ENCODE results near the gene C1QTNF8. TPM values are rescaled to one million over a fixed set of nuclear protein-coding genes. Genes with fewer than 3 reads are reported as not detected.

C1QTNF8 gene
- not detected in 2 replicates for total RNA-seq

- no peak within 1 kb of the TSS for H3K4me3 Mint-ChIP-seq
- intact Hi-C loops (cut with micrococcal nuclease) = no loop called here
Measured at GRCh38 chr16:1096169-1097082, at the start of gene C1QTNF8. C1QTNF8 (minus strand) TSS chr16:1096244; CDS start chr16:1094922, 1,322 bp downstream.

GRCh38 chr16:1145383-1146100, 49.5 kb upstream of the C1QTNF8 start:
- CTCF ChIA-PET = no interaction called here
- Mint-ChIP-seq H3K9me3 (peaks cover 4% of the 10 kb centered on the region), H3K36me3 (ENCODE audit: low read depth) (no peaks in the 10 kb centered on the region), H3K4me1 (no peaks in the 10 kb centered on the region), H3K4me3 (no peak overlapping the region), H3K27me3 (peaks cover 6% of the 10 kb centered on the region), H3K27ac (no peak overlapping the region)
- no peak for TF ChIP-seq CTCF (IDR thresholded peaks at IDR 0.05)
- DNase-seq (no peak), ATAC-seq (ENCODE audit: low read depth) (no peak)
- POLR2A ChIA-PET = no interaction called here
- intact Hi-C loops (cut with micrococcal nuclease) = no loop called here

More at GRCh38 chr16:1096169-1097082, at the start of gene C1QTNF8:
- ChIA-PET POLR2A (no interaction called here), CTCF (no interaction called here)
- no peak for DNase-seq
- TF ChIP-seq CTCF (IDR thresholded peaks at IDR 0.05) = no peak
- H3K27ac Mint-ChIP-seq = no peak within 1 kb of the TSS
- no peaks in the 10 kb centered on the region for H3K36me3 Mint-ChIP-seq (ENCODE audit: low read depth)
- H3K9me3 Mint-ChIP-seq = no peaks in the 10 kb centered on the region
- H3K27me3 Mint-ChIP-seq = no peaks in the 10 kb centered on the region
- no peaks in the 10 kb centered on the region for H3K4me1 Mint-ChIP-seq
- no peak for ATAC-seq (ENCODE audit: low read depth)

GRCh38 chr16:1144476-1145382, 48.7 kb upstream of the C1QTNF8 start:
- intact Hi-C loops (cut with micrococcal nuclease) = no loop called here
- Mint-ChIP-seq H3K27me3 (peaks cover 7% of the 10 kb centered on the region), H3K4me3 (no peak overlapping the region), H3K36me3 (ENCODE audit: low read depth) (no peaks in the 10 kb centered on the region), H3K27ac (no peak overlapping the region), H3K9me3 (peaks cover 4% of the 10 kb centered on the region), H3K4me1 (no peaks in the 10 kb centered on the region)
- ChIA-PET CTCF (no interaction called here), POLR2A (no interaction called here)
- no peak for DNase-seq
- no peak for ATAC-seq (ENCODE audit: low read depth)
- no peak for TF ChIP-seq CTCF (IDR thresholded peaks at IDR 0.05)

GRCh38 chr16:1143761-1144450, 47.9 kb upstream of the C1QTNF8 start:
- TF ChIP-seq CTCF (IDR thresholded peaks at IDR 0.05) = no peak
- Mint-ChIP-seq H3K36me3 (ENCODE audit: low read depth) (no peaks in the 10 kb centered on the region), H3K4me1 (no peaks in the 10 kb centered on the region), H3K27me3 (peaks cover 7% of the 10 kb centered on the region), H3K27ac (no peak overlapping the region), H3K4me3 (no peak overlapping the region), H3K9me3 (peaks cover 4% of the 10 kb centered on the region)
- DNase-seq (no peak), ATAC-seq (ENCODE audit: low read depth) (no peak)
- CTCF ChIA-PET = no interaction called here
- intact Hi-C loops (cut with micrococcal nuclease) = no loop called here
- POLR2A ChIA-PET = no interaction called here

Measured in activated B cell treated with CpG ODN at 0.5 μM for 24 hours (primary cell).